ENCODE measurements around the gene NGEF.

NGEF gene

DNA sequence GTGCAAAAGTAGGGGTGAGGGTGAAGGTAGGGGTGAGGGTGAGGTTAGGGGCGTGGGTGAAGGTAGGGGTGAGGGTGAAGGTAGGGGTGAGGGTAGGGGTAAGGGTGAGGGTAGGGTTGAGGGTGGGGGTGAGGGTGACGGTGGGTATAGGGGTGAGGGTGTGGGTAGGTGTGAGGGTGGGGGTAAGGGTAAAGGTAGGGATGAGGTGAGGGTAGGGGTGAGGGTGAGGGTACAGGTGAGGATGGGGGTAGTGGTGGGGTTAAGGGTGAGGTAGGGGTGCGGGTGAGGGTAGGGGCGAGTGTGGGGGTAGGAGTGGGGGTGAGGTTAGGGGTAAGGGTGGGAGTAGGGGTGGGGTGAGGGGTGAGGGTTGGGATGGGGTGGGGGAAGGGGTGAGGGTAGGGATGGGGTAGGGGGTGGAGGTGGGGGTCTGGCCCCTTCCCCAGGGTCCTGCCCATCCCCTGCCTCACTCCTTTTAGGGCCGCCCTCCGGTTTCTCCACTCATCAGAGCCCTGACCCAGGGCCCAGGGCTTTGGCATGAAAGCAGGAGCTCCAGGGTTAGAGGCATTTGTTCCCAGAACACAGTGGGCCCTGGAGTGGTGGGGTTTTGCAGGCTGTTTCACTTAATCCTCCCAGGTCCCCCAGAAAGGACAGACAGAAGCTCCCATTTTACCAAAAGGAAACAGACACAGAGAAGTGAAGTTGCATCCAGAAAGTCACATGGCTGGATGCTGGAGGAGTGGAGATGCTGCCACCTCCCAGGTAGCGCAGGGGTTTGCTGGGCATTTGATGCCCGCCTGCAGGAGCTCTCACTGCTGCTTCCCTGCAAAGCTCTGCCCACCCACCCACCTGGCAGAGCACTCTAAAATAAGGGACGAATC is 116.1 kb downstream of the NGEF start:
- DNase-seq (ENCODE audit: low read depth), result no peak
- H3K4me3 ChIP-seq (ENCODE audit: low read length), result no peak overlapping the region
- TF ChIP-seq, protein P1, sequence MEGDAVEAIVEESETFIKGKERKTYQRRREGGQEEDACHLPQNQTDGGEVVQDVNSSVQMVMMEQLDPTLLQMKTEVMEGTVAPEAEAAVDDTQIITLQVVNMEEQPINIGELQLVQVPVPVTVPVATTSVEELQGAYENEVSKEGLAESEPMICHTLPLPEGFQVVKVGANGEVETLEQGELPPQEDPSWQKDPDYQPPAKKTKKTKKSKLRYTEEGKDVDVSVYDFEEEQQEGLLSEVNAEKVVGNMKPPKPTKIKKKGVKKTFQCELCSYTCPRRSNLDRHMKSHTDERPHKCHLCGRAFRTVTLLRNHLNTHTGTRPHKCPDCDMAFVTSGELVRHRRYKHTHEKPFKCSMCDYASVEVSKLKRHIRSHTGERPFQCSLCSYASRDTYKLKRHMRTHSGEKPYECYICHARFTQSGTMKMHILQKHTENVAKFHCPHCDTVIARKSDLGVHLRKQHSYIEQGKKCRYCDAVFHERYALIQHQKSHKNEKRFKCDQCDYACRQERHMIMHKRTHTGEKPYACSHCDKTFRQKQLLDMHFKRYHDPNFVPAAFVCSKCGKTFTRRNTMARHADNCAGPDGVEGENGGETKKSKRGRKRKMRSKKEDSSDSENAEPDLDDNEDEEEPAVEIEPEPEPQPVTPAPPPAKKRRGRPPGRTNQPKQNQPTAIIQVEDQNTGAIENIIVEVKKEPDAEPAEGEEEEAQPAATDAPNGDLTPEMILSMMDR (conservative IDR thresholded peaks at IDR 0.05; ENCODE audit: low read depth, low read length), result no peak

- TF ChIP-seq, protein P1 (conservative IDR thresholded peaks at IDR 0.05; ENCODE audit: low read depth, low read length), result no peak
- no peak overlapping the region for H3K4me3 ChIP-seq (ENCODE audit: low read length)
- DNase-seq (ENCODE audit: low read depth), result no peak
These were observed 116.9 kb downstream of the NGEF start for GRCh38 chr2:232896111-232896510.

DNA sequence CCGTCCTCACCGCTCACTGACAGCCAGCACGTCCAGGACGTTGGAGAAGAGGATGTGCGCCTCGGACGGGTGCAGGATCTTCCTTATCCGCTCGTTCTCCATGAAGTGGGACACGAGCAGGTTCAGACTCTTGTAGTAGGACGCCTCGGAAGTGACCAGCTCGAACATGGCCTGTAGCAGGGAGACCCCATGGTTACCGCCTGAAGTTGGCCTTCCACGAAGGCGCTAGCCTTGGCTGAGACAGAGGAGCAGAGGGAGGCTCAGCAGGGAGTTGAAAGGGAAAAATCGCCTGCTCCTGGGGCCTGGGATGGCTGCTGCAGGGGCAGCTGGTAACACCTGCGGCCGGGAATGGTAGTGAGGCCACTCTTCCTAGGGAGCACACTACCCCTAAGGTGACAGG is 118.3 kb downstream of the NGEF start:
- no peak for DNase-seq (ENCODE audit: low read depth)
- TF ChIP-seq, protein P1 (conservative IDR thresholded peaks at IDR 0.05; ENCODE audit: low read depth, low read length), result no peak
- no peak overlapping the region for H3K4me3 ChIP-seq (ENCODE audit: low read length)

GRCh38 chr2:232894251-232894650 is 118.8 kb downstream of the NGEF start:
- H3K4me3 ChIP-seq (ENCODE audit: low read length), result no peak overlapping the region
- DNase-seq (ENCODE audit: low read depth), result no peak
- TF ChIP-seq, protein P1 (conservative IDR thresholded peaks at IDR 0.05; ENCODE audit: low read depth, low read length), result no peak

GRCh38 chr2:232893834-232894233 is 119.2 kb downstream of the NGEF start:
- H3K4me3 ChIP-seq (ENCODE audit: low read length), result no peak overlapping the region
- no peak for DNase-seq (ENCODE audit: low read depth)
- TF ChIP-seq, protein P1 (conservative IDR thresholded peaks at IDR 0.05; ENCODE audit: low read depth, low read length), result no peak

DNA sequence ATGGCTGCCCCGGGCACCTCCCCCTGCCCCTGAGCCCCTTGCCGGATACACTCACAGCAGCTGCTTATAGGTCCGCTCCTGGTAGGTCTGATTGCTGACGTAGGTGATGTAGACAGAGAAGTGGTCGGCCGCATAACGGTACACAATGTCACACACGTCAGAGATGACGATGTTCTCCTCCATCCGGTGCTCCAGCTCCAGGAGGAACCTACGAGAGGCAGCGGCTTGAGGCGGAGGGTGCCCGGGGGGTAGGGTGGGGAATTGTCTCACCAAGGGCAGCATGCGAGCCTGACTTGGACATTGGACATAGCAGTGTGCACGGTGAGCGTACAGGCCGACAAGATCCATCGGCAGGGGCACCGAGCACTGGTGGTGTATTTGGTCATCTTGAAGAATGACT is 120.2 kb downstream of the NGEF start:
- DNase-seq (ENCODE audit: low read depth), result no peak
- TF ChIP-seq, protein P1 (conservative IDR thresholded peaks at IDR 0.05; ENCODE audit: low read depth, low read length), result no peak
- no peak overlapping the region for H3K4me3 ChIP-seq (ENCODE audit: low read length)

DNA sequence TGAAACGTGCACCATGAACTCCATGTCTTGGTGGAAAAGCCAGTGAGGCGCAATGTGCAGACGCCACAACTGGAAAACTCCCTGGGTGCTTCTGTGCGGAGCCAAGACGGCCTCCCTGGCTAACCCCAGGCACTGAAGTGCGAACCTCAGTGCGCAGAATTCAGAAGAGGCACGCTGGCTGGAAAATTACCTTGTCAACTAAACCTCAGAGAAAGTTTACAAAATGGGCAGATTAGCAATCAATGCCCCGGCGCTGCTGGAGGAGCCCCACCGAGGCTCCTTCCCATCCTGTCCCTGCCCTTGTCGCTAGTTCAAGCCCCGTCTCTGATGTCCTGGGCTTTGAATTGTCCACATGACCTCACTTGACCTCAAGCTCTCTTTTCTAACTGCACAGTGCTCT is 120.8 kb downstream of the NGEF start:
- DNase-seq (ENCODE audit: low read depth), result no peak
- TF ChIP-seq, protein P1 (conservative IDR thresholded peaks at IDR 0.05; ENCODE audit: low read depth, low read length), result no peak
- H3K4me3 ChIP-seq (ENCODE audit: low read length), result no peak overlapping the region
